GM19240 (cell line): ENCODE results near the gene FAM81B.
"Not testable (repeated sequence)": the region's sequence is repeated elsewhere in the genome, so short reads cannot be mapped to it uniquely, and the experiment has no call there.

Experiments used
- DNase-seq: peaks from one replicate; pipeline ENCODE4 v3.0.0; 2011; ENCODE audit warnings: low spot score; ENCODE audit not compliant: insufficient read length

The FAM81B gene

GRCh38 chr5:95390812-95391492, at the start of gene FAM81B:
Gene FAM81B (plus strand): TSS chr5:95391366. CDS start chr5:95391390, 24 bp downstream.
- DNase-seq, result no peak

GRCh38 chr5:95341444-95341843, 49.7 kb upstream of the FAM81B start:
- not testable (repeated sequence) for DNase-seq

- DNase-seq, result no peak
Measured at GRCh38 chr5:95347506-95348120, 43.6 kb upstream of the FAM81B start.

- no peak for DNase-seq
Measured at GRCh38 chr5:95350631-95351030, 40.5 kb upstream of the FAM81B start.

GRCh38 chr5:95352691-95353090, 38.5 kb upstream of the FAM81B start:
- no peak for DNase-seq

GRCh38 chr5:95358320-95358719, 32.8 kb upstream of the FAM81B start:
- no peak for DNase-seq

GRCh38 chr5:95358848-95359247, 32.3 kb upstream of the FAM81B start:
- DNase-seq, result no peak

GRCh38 chr5:95360667-95361066, 30.5 kb upstream of the FAM81B start:
- not testable (repeated sequence) for DNase-seq

- no peak for DNase-seq
Measured at GRCh38 chr5:95365302-95366095, 25.7 kb upstream of the FAM81B start.

- no peak for DNase-seq
Measured at GRCh38 chr5:95369782-95370181, 21.4 kb upstream of the FAM81B start.

- no peak for DNase-seq
Measured at GRCh38 chr5:95374061-95374460, 17.1 kb upstream of the FAM81B start.

GRCh38 chr5:95375591-95375990, 15.6 kb upstream of the FAM81B start:
- no peak for DNase-seq

GRCh38 chr5:95379133-95379532, 12.0 kb upstream of the FAM81B start:
- no peak for DNase-seq

- DNase-seq, result no peak
Measured at GRCh38 chr5:95380103-95380628, 11.0 kb upstream of the FAM81B start.

- no peak for DNase-seq
Measured at GRCh38 chr5:95382801-95383200, 8.4 kb upstream of the FAM81B start.

GRCh38 chr5:95384485-95385213, 6.5 kb upstream of the FAM81B start:
- no peak for DNase-seq

GRCh38 chr5:95385334-95385733, 5.8 kb upstream of the FAM81B start:
- DNase-seq, result no peak

- not testable (repeated sequence) for DNase-seq
Measured at GRCh38 chr5:95391965-95392364, 799 bp downstream of the FAM81B start.

GRCh38 chr5:95392593-95393182, 1.5 kb downstream of the FAM81B start:
- DNase-seq, result no peak

GRCh38 chr5:95393279-95393678, 2.1 kb downstream of the FAM81B start:
- DNase-seq, result no peak

GRCh38 chr5:95398989-95399388, 7.8 kb downstream of the FAM81B start:
- no peak for DNase-seq
